Neural cell (in vitro differentiated cells): ENCODE measurements around the gene ANKRD22.

Source experiments
- EZH2 ChIP-seq: fragments of 200-600, 300-800 bp; shearing (Covaris generic), sonication (generic); IDR thresholded peaks from 2 replicates; pipeline ENCODE4 v1.6.1; 2014; ENCODE audit warnings: antibody characterized with exemption, low read length, borderline replicate concordance, mild to moderate bottlenecking; ENCODE audit not compliant: insufficient read depth, poor library complexity, severe bottlenecking
- POLR2AphosphoS5 ChIP-seq: IDR thresholded peaks from 2 replicates; pipeline ENCODE4 v1.6.1; 2012
- RAD21 ChIP-seq: fragments of 450-650 bp; conservative IDR thresholded peaks from 2 replicates; pipeline ENCODE4 v1.6.1; 2014; ENCODE audit warnings: antibody characterized with exemption, mild to moderate bottlenecking, moderate library complexity
- TAF1 ChIP-seq: IDR thresholded peaks from 2 replicates; pipeline ENCODE4 v1.6.1; 2012; ENCODE audit warnings: low read depth
- TF ChIP-seq, protein P1 (sequence below): fragments of 450-650 bp; IDR thresholded peaks from 2 replicates; pipeline ENCODE4 v1.5.1; 2014; ENCODE audit warnings: antibody characterized with exemption, mild to moderate bottlenecking, moderate library complexity; ENCODE audit not compliant: poor library complexity, severe bottlenecking

DNA sequence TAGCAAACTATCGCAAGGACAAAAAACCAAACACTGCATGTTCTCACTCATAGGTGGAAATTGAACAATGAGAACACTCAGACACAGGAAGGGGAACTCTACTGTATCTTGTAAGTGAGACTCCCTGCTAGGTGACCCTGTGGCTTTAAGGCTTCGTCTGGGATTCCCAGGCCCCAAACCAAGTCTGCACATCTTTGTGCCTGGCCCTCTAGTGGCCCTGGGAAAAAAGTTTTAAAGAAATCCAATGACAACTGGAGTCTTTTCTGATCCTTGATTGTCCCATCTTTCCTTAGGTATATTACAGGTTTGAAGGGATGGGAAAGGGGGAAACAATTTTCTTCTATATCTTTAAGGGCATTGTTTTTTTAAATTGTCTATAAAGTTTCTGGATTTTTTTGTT, 59.7 kb downstream of the ANKRD22 start:
- TF ChIP-seq, protein P1, sequence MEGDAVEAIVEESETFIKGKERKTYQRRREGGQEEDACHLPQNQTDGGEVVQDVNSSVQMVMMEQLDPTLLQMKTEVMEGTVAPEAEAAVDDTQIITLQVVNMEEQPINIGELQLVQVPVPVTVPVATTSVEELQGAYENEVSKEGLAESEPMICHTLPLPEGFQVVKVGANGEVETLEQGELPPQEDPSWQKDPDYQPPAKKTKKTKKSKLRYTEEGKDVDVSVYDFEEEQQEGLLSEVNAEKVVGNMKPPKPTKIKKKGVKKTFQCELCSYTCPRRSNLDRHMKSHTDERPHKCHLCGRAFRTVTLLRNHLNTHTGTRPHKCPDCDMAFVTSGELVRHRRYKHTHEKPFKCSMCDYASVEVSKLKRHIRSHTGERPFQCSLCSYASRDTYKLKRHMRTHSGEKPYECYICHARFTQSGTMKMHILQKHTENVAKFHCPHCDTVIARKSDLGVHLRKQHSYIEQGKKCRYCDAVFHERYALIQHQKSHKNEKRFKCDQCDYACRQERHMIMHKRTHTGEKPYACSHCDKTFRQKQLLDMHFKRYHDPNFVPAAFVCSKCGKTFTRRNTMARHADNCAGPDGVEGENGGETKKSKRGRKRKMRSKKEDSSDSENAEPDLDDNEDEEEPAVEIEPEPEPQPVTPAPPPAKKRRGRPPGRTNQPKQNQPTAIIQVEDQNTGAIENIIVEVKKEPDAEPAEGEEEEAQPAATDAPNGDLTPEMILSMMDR = no peak
- no peak for TF ChIP-seq RAD21
- TF ChIP-seq POLR2AphosphoS5 = no peak
- TF ChIP-seq TAF1 = no peak
- TF ChIP-seq EZH2 = no peak
